PC-9 (cell line): Measurements from ENCODE around the gene HOXA9. TPM values are rescaled to one million over a fixed set of nuclear protein-coding genes. Genes with fewer than 3 reads are reported as not detected.

ENCODE experiments used
- BruUV-seq: library from RNA; stranded (reverse); fragments of 400-500 nt; replicated peaks from 2 replicates; lab custom pipeline; 2021; lab: Mats Ljungman, UMichigan
- CTCF ChIA-PET: fragments of 300-600 bp; sonication (Branson Sonifier 250); formaldehyde crosslinking; loops from one replicate; lab custom pipeline; 2022; ENCODE audit warnings: antibody characterized with exemption; lab: Charles Lee
- POLR2A ChIA-PET: fragments of 300-600 bp; sonication (Branson Sonifier 250); formaldehyde crosslinking; loops from one replicate; lab custom pipeline; 2022; ENCODE audit warnings: antibody characterized with exemption; ENCODE audit not compliant: unreplicated experiment; lab: Charles Lee
- DNase-seq, 2 experiments: peaks; one replicate each; pipeline versions ENCODE4 v3.0.0 to v3.0.0-alpha.2; 2015 to 2022; ENCODE audit warnings: mixed read lengths in 1 of 2
- H2AFZ ChIP-seq: fragments of 200-600 bp; sonication (generic); 2 replicates; pipeline ENCODE4 v1.8.1; 2017; ENCODE audit warnings: antibody characterized with exemption
- H3F3A ChIP-seq: fragments of 200-600 bp; sonication (generic); 2 replicates; pipeline ENCODE4 v1.8.1; 2017; ENCODE audit warnings: antibody characterized with exemption, mild to moderate bottlenecking, low read depth; ENCODE audit not compliant: insufficient read depth
- H3K27ac ChIP-seq: fragments of 200-600 bp; sonication (generic); 2 replicates; pipeline ENCODE4 v1.6.1; 2016; ENCODE audit warnings: mixed run types
- H3K27me3 ChIP-seq: fragments of 200-600 bp; sonication (generic); 2 replicates; pipeline ENCODE4 v1.6.1; 2016; ENCODE audit warnings: low read depth, mixed run types; ENCODE audit not compliant: insufficient read depth
- H3K36me3 ChIP-seq: fragments of 200-600 bp; sonication (generic); 2 replicates; pipeline ENCODE4 v1.6.1; 2016; ENCODE audit warnings: low read depth, mixed run types
- H3K4me1 ChIP-seq: fragments of 200-600 bp; sonication (generic); replicated peaks from 2 replicates; pipeline ENCODE4 v1.6.1; 2016; ENCODE audit warnings: mixed run types; ENCODE audit not compliant: insufficient read depth
- H3K4me2 ChIP-seq: fragments of 200-600 bp; sonication (generic); 2 replicates; pipeline ENCODE4 v1.6.1; 2017; ENCODE audit warnings: mixed run types
- H3K4me3 ChIP-seq: fragments of 200-600 bp; sonication (generic); 2 replicates; pipeline ENCODE4 v1.6.1; 2016; ENCODE audit warnings: mixed run types
- H3K79me2 ChIP-seq: fragments of 200-600 bp; sonication (generic); 2 replicates; pipeline ENCODE4 v1.6.1; 2017; ENCODE audit warnings: low read depth, mixed run types
- H3K9me2 ChIP-seq: fragments of 200-600 bp; sonication (generic); 2 replicates; pipeline ENCODE4 v1.8.1; 2017; ENCODE audit warnings: mild to moderate bottlenecking; ENCODE audit not compliant: insufficient read depth
- H3K9me3 ChIP-seq: fragments of 200-600 bp; sonication (generic); 2 replicates; pipeline ENCODE4 v1.8.1; 2016; ENCODE audit warnings: low read depth; ENCODE audit not compliant: insufficient read depth
- H4K20me1 ChIP-seq: fragments of 200-600 bp; sonication (generic); 2 replicates; pipeline ENCODE4 v1.8.1; 2017; ENCODE audit not compliant: insufficient read depth
- EZH2 ChIP-seq: fragments of 200-600 bp; sonication (generic); IDR thresholded peaks from 2 replicates; pipeline ENCODE4 v1.8.0; 2017; ENCODE audit warnings: antibody characterized with exemption, low read depth
- intact Hi-C: fragments of 100-400 bp; cut with micrococcal nuclease; formaldehyde crosslinking; loops from one replicate; pipeline ENCODE4 v1.10.0; 2022; ENCODE audit not compliant: unreplicated experiment
- total RNA-seq: library from RNA; stranded (reverse); gene quantifications from 2 replicates; pipeline ENCODE4 v1.2.3, GENCODE V29; 2021
- TF ChIP-seq, protein P1 (sequence below): fragments of 200-600 bp; sonication (generic); conservative IDR thresholded peaks from 2 replicates; pipeline ENCODE4 v1.6.1; 2017; ENCODE audit warnings: mixed run types, antibody characterized with exemption, mild to moderate bottlenecking, moderate library complexity

Gene HOXA9
- total RNA-seq, 1 experiment from 2014 or later, result 2.5 TPM

DNA sequence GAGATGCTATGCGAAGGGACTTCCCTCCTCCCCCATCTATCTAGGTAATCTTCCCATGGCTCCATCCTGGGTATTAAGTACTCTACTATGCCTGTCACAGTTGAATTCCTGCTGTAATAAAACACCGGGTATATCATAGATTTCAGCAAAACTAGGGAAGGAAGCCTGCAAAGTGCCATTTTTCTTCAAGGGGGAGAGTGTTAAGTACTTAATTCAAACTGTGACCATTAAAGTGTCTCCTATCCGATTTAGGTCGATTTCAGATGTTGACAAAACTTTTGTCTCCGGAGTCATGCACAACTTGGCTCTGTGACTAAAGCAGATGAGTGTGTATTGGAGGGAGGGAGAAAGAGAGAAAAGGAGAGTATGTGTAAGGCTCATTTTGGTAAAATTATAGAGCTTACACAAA, 39.3 kb downstream of the HOXA9 start:
- no peak for DNase-seq
- 0 out of 2 replicates have a peak, but pooled peaks cover 3% of the 10 kb centered on the region for H3F3A ChIP-seq
- BruUV-seq, result no TSS peak
- H3K27me3 ChIP-seq, result no peaks in the 10 kb centered on the region
- no peak overlapping the region for H2AFZ ChIP-seq
- no peaks in the 10 kb centered on the region for H3K9me3 ChIP-seq
- peaks cover 8% of the 10 kb centered on the region; the same call in 1 of the 2 replicates for H3K36me3 ChIP-seq
- no peaks in the 10 kb centered on the region for H3K9me2 ChIP-seq
- no peak overlapping the region for H3K4me2 ChIP-seq
- H3K4me3 ChIP-seq, result no peak overlapping the region
- TF ChIP-seq, protein P1, sequence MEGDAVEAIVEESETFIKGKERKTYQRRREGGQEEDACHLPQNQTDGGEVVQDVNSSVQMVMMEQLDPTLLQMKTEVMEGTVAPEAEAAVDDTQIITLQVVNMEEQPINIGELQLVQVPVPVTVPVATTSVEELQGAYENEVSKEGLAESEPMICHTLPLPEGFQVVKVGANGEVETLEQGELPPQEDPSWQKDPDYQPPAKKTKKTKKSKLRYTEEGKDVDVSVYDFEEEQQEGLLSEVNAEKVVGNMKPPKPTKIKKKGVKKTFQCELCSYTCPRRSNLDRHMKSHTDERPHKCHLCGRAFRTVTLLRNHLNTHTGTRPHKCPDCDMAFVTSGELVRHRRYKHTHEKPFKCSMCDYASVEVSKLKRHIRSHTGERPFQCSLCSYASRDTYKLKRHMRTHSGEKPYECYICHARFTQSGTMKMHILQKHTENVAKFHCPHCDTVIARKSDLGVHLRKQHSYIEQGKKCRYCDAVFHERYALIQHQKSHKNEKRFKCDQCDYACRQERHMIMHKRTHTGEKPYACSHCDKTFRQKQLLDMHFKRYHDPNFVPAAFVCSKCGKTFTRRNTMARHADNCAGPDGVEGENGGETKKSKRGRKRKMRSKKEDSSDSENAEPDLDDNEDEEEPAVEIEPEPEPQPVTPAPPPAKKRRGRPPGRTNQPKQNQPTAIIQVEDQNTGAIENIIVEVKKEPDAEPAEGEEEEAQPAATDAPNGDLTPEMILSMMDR, result no peak
- TF ChIP-seq EZH2, result no peak
- no peak overlapping the region for H3K27ac ChIP-seq
- H3K4me1 ChIP-seq, result peaks cover 9% of the 10 kb centered on the region; the same call in 1 of the 2 replicates
- intact Hi-C loops, result no loop called here
- no peaks in the 10 kb centered on the region for H4K20me1 ChIP-seq
- POLR2A ChIA-PET, result no interaction called here
- no peaks in the 10 kb centered on the region for H3K79me2 ChIP-seq
- CTCF ChIA-PET, result no interaction called here

DNA sequence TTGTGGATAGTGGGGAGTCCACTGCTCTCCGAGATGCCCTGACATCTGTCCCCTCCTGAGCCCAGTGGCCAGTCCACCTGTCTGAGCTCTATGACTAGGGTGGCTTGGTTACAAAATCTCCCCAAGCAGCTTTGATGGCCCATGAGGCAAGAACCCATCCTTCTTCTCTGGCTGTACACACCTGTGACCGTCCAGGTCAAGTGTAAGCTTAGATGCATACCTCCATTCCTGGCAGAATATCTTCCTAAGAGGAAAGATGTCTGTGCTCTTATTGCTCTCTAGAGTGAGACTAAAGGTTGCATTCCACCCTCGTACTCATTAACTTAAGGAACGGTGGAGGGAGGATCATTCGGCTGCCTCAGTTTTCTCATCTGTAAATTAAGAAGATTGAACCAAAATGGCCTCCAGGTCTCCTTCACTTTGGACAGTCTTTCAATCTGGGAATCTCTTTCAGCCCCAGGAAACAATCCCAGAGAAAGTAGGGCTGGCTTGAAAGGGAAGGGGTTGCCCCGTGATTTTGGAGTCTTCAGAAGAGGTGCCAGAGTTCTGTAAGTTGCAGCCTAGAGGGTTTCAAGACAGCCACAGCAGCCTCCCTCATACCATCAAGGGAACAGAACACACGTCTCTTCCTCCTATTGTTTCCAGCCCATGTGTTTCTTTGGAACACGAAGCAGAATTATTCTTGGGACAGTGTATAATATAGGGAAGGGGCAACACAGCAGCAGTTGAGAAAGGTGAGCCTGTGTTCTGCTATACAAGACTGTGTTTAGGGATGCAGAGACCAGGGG, 40.2 kb downstream of the HOXA9 start:
- H3K4me3 ChIP-seq, result no peak overlapping the region
- no peak overlapping the region for H3K27ac ChIP-seq
- intact Hi-C loops, result no loop called here
- H2AFZ ChIP-seq, result no peak overlapping the region
- TF ChIP-seq, protein P1, result no peak
- TF ChIP-seq EZH2, result no peak
- H3K9me3 ChIP-seq, result no peaks in the 10 kb centered on the region
- no peaks in the 10 kb centered on the region for H3K79me2 ChIP-seq
- no TSS peak for BruUV-seq
- CTCF ChIA-PET, result no interaction called here
- no peak overlapping the region for H3K4me2 ChIP-seq
- no peak for DNase-seq
- no peaks in the 10 kb centered on the region for H4K20me1 ChIP-seq
- peaks cover 11% of the 10 kb centered on the region; the same call in 1 of the 2 replicates for H3F3A ChIP-seq
- peaks cover 8% of the 10 kb centered on the region; the same call in 1 of the 2 replicates for H3K36me3 ChIP-seq
- POLR2A ChIA-PET, result no interaction called here
- H3K4me1 ChIP-seq, result peaks cover 9% of the 10 kb centered on the region; the same call in 1 of the 2 replicates
- H3K27me3 ChIP-seq, result no peaks in the 10 kb centered on the region
- H3K9me2 ChIP-seq, result no peaks in the 10 kb centered on the region

DNA sequence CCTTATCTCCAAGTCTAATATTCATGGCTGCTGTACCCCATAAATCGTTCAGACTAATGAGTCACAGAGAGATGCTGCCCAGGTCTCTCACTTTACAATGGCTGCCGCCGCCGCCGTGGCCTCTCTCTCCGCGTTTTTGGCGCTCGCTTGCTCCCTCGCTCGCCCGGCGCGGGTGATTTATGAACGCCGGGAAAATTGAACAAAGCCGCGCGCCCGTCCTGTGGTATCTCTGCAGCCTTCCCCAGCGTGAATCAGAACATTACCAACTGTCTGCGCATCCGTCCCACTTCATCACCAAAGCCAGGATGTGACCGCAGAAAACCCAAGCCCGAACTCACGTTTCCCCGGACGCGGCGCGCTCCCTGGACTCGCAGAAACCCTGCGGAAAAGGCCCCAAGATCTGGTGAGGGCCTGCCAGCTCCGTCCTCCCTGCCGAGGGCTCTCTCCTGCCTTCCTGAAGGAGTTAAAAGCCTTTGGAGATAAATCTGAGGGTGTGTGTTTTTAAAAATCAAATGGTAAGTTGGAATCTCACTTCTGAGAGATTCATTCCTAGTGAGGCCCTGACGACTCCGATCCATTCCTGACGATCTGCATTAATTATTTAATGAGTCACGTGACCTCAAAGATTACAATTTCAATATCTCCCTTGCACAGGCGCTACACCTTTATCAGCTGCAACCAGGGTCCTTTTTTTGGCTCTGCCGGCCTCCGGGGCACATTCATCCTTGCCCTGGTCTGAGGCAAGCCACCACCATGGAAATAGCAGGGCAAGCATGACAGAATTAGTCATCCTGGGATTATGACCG, 41.0 kb downstream of the HOXA9 start:
- H3K4me1 ChIP-seq, result peaks cover 9% of the 10 kb centered on the region; the same call in 1 of the 2 replicates
- no peaks in the 10 kb centered on the region for H4K20me1 ChIP-seq
- peaks cover 8% of the 10 kb centered on the region; the same call in 1 of the 2 replicates for H3K36me3 ChIP-seq
- BruUV-seq, result no TSS peak
- no peaks in the 10 kb centered on the region for H3K27me3 ChIP-seq
- no peak overlapping the region for H3K4me2 ChIP-seq
- no peak overlapping the region for H3K4me3 ChIP-seq
- POLR2A ChIA-PET, result interaction anchor here (0.6 kb wide), 1 partner anchor 11 kb away, joined by 4 read pairs; no protein-coding TSS in a partner anchor
- no peak overlapping the region for H3K27ac ChIP-seq
- H2AFZ ChIP-seq, result no peak overlapping the region
- H3K9me3 ChIP-seq, result no peaks in the 10 kb centered on the region
- no peak for DNase-seq
- H3K79me2 ChIP-seq, result no peaks in the 10 kb centered on the region
- TF ChIP-seq EZH2, result no peak
- TF ChIP-seq, protein P1, result no peak
- no peaks in the 10 kb centered on the region for H3K9me2 ChIP-seq
- intact Hi-C loops, result no loop called here
- CTCF ChIA-PET, result no interaction called here
- peaks cover 19% of the 10 kb centered on the region for H3F3A ChIP-seq
